Loucy (cell line): ENCODE results near the gene CPEB1.

ENCODE experiments used
- H2AFZ ChIP-seq: fragments of 200-600 bp; sonication (generic); 2 replicates; pipeline ENCODE4 v1.6.0; 2016; ENCODE audit warnings: antibody characterized with exemption, mild to moderate bottlenecking, low read length, moderate library complexity
- H3F3A ChIP-seq: fragments of 200-600 bp; 2 replicates; pipeline ENCODE4 v1.6.0; 2016; ENCODE audit warnings: antibody characterized with exemption, low read depth, mild to moderate bottlenecking
- H3K27me3 ChIP-seq: fragments of 200-600 bp; sonication (generic); 2 replicates; pipeline ENCODE4 v1.6.1; 2014; ENCODE audit warnings: low read length, mild to moderate bottlenecking; ENCODE audit not compliant: insufficient read depth, poor library complexity, severe bottlenecking
- H3K36me3 ChIP-seq: fragments of 200-600 bp; sonication (generic); 2 replicates; pipeline ENCODE4 v1.6.1; 2016; ENCODE audit warnings: low read length; ENCODE audit not compliant: insufficient read depth
- H3K4me1 ChIP-seq: fragments of 200-600 bp; sonication (generic); 2 replicates; pipeline ENCODE4 v1.5.1; 2014; ENCODE audit warnings: low read length, mild to moderate bottlenecking; ENCODE audit not compliant: insufficient read depth, poor library complexity, severe bottlenecking
- H3K4me2 ChIP-seq: fragments of 200-600 bp; sonication (generic); 2 replicates; pipeline ENCODE4 v1.6.0; 2014; ENCODE audit warnings: antibody characterized with exemption, low read length, low read depth, mild to moderate bottlenecking; ENCODE audit not compliant: poor library complexity, severe bottlenecking
- H3K4me3 ChIP-seq: fragments of 200-600 bp; sonication (generic); 2 replicates; pipeline ENCODE4 v1.5.1; 2014; ENCODE audit warnings: low read length, mild to moderate bottlenecking, mixed read lengths; ENCODE audit not compliant: poor library complexity, severe bottlenecking
- H3K79me2 ChIP-seq: fragments of 200-600 bp; sonication (generic); 2 replicates; pipeline ENCODE4 v1.6.1; 2014; ENCODE audit warnings: low read length; ENCODE audit not compliant: insufficient read depth
- H3K9ac ChIP-seq: fragments of 200-600 bp; sonication (generic); 2 replicates; pipeline ENCODE4 v1.6.0; 2014; ENCODE audit warnings: mild to moderate bottlenecking, low read depth, low read length, moderate library complexity; ENCODE audit not compliant: poor library complexity, severe bottlenecking
- H3K9me2 ChIP-seq: fragments of 200-600 bp; sonication (generic); replicated peaks from 2 replicates; pipeline ENCODE4 v1.6.1; 2016; ENCODE audit warnings: low read depth, low read length, mixed read lengths
- H3K9me3 ChIP-seq: fragments of 200-600 bp; sonication (generic); 2 replicates; pipeline ENCODE4 v1.6.1; 2014; ENCODE audit warnings: mild to moderate bottlenecking, antibody characterized with exemption, low read length, low read depth; ENCODE audit not compliant: insufficient read depth
- H4K20me1 ChIP-seq: fragments of 200-600 bp; sonication (generic); 2 replicates; pipeline ENCODE4 v1.6.0; 2014; ENCODE audit warnings: antibody characterized with exemption, low read length, mild to moderate bottlenecking; ENCODE audit not compliant: insufficient read depth, poor library complexity, severe bottlenecking
- CTCF ChIP-seq: fragments of 200-600 bp; sonication (generic); conservative IDR thresholded peaks from 2 replicates; pipeline ENCODE4 v1.5.1; 2014; ENCODE audit warnings: mild to moderate bottlenecking, antibody characterized with exemption, low read length
- EZH2phosphoT487 ChIP-seq: fragments of 200-600 bp; IDR thresholded peaks from 2 replicates; pipeline ENCODE4 v1.6.1; 2018; ENCODE audit warnings: antibody characterized with exemption, mild to moderate bottlenecking, moderate library complexity, borderline replicate concordance

The CPEB1 gene

GRCh38 chr15:82663186-82663600 lies 16.0 kb upstream of the CPEB1 start:
- Histone ChIP-seq H3F3A (no peaks in the 10 kb centered on the region), H3K9me2 (no peaks in the 10 kb centered on the region), H2AFZ (no peak overlapping the region), H3K36me3 (no peaks in the 10 kb centered on the region), H3K4me3 (no peak overlapping the region), H3K27me3 (no peaks in the 10 kb centered on the region), H4K20me1 (no peaks in the 10 kb centered on the region), H3K4me2 (no peak overlapping the region), H3K79me2 (no peaks in the 10 kb centered on the region), H3K4me1 (no peaks in the 10 kb centered on the region), H3K9ac (no peak overlapping the region), H3K9me3 (no peaks in the 10 kb centered on the region)
- TF ChIP-seq CTCF (no peak), EZH2phosphoT487 (no peak)

GRCh38 chr15:82662641-82663040 lies 15.5 kb upstream of the CPEB1 start:
- H3K27me3 ChIP-seq = no peaks in the 10 kb centered on the region
- no peaks in the 10 kb centered on the region for H3K79me2 ChIP-seq
- H3K4me1 ChIP-seq = no peaks in the 10 kb centered on the region
- H3K4me3 ChIP-seq = no peak overlapping the region
- no peak overlapping the region for H3K4me2 ChIP-seq
- no peaks in the 10 kb centered on the region for H3K36me3 ChIP-seq
- H3K9me3 ChIP-seq = no peaks in the 10 kb centered on the region
- H4K20me1 ChIP-seq = no peaks in the 10 kb centered on the region
- no peak overlapping the region for H3K9ac ChIP-seq
- TF ChIP-seq CTCF (no peak), EZH2phosphoT487 (no peak)
- no peaks in the 10 kb centered on the region for H3F3A ChIP-seq
- H3K9me2 ChIP-seq = no peaks in the 10 kb centered on the region
- no peak overlapping the region for H2AFZ ChIP-seq

- H3K36me3 ChIP-seq = no peaks in the 10 kb centered on the region
- H2AFZ ChIP-seq = no peak overlapping the region
- H3K79me2 ChIP-seq = no peaks in the 10 kb centered on the region
- H3K27me3 ChIP-seq = no peaks in the 10 kb centered on the region
- no peaks in the 10 kb centered on the region for H4K20me1 ChIP-seq
- no peaks in the 10 kb centered on the region for H3K4me1 ChIP-seq
- H3K9me2 ChIP-seq = no peaks in the 10 kb centered on the region
- H3K4me3 ChIP-seq = no peak overlapping the region
- no peak for TF ChIP-seq CTCF
- no peak for TF ChIP-seq EZH2phosphoT487
- no peak overlapping the region for H3K9ac ChIP-seq
- no peaks in the 10 kb centered on the region for H3F3A ChIP-seq
- H3K9me3 ChIP-seq = no peaks in the 10 kb centered on the region
- no peak overlapping the region for H3K4me2 ChIP-seq
These were observed 13.2 kb upstream of the CPEB1 start for GRCh38 chr15:82660378-82660777.
